GM12873 (cell line): ENCODE measurements around the gene THADA.

ENCODE experiments used
- TF ChIP-seq, protein P1 (sequence below): IDR thresholded peaks from 2 replicates; pipeline ENCODE4 v1.5.1; 2012; ENCODE audit warnings: low read depth, mild to moderate bottlenecking, moderate library complexity, low read length, control low read depth; ENCODE audit not compliant: insufficient read depth; ENCODE audit errors: missing control alignments

THADA gene

DNA sequence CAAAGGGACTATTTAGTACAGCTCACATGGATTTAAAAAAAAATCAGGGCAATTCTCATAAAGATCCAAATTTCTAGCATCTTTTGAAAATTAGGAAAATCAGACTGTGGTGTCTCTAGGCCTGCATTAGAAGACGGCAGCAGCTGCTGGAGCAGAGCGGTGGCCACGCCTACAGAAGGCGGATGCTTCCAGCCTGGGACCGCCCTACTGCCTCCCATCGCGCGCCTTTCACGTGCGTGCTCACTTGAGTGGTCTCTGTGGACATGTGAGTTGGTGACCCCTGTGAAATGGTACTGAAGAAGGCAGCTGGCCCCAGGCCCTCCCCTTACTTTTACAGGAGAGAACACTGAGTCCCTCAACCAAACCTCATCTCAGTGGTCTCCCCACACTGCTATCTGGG lies 354.3 kb downstream of the THADA start:
- TF ChIP-seq, protein P1, sequence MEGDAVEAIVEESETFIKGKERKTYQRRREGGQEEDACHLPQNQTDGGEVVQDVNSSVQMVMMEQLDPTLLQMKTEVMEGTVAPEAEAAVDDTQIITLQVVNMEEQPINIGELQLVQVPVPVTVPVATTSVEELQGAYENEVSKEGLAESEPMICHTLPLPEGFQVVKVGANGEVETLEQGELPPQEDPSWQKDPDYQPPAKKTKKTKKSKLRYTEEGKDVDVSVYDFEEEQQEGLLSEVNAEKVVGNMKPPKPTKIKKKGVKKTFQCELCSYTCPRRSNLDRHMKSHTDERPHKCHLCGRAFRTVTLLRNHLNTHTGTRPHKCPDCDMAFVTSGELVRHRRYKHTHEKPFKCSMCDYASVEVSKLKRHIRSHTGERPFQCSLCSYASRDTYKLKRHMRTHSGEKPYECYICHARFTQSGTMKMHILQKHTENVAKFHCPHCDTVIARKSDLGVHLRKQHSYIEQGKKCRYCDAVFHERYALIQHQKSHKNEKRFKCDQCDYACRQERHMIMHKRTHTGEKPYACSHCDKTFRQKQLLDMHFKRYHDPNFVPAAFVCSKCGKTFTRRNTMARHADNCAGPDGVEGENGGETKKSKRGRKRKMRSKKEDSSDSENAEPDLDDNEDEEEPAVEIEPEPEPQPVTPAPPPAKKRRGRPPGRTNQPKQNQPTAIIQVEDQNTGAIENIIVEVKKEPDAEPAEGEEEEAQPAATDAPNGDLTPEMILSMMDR = no peak

DNA sequence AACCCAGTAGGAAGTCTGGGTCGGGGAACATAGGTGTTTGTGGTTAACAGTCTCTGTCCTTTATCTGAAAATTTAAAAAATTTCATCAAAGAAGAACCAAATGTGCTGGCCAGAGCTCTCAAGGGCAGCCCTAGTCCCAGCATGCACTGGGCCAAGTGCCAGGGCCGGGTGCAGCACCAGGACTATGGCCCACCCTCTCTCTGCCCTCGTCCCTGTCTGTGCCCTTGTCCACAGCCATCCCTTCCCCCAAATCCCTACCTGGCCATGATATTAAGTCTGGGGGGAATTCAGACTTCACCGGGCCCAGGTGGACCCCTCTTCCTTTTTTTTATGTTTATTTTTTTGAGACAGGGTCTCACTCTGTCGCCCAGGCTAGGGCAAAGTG lies 355.1 kb downstream of the THADA start:
- TF ChIP-seq, protein P1 = no peak

DNA sequence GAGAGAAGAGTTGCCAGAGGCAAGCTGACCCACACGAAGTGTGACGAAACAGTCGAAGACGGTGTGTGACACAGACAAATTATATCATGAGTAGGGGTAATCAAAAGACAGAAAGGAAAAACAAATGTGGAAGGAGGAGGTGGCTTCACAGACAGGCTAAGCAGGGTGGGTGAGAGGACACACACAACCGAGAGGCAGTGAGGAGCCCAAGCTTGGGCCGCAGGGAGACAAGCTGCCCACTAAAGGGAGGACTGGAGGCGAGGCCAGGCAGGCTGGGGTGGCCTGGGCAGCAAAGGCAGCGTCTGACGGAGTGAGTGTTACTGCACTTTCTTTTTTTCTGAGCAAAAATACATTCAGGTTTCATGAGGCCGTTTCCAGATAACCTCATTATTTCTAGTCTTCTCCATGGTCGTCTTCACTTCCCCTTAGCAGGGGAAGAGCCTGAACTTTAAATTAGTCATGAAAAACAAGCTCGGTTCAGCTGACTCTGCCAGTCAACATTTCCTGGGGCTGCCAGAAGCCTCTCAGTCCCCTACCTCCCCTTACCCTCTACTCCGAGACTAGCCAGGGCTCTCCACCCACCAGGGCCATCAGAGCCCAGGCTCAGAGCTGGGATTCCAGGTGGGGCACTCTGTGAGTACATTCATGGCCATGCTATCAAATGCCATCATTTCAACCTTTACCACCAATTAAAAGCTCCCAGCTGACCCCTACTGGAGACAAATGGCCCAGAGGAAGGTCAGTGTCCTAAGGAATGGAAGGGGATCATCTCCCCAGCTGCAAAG lies 355.7 kb downstream of the THADA start:
- TF ChIP-seq, protein P1 = peak; percentile 3

DNA sequence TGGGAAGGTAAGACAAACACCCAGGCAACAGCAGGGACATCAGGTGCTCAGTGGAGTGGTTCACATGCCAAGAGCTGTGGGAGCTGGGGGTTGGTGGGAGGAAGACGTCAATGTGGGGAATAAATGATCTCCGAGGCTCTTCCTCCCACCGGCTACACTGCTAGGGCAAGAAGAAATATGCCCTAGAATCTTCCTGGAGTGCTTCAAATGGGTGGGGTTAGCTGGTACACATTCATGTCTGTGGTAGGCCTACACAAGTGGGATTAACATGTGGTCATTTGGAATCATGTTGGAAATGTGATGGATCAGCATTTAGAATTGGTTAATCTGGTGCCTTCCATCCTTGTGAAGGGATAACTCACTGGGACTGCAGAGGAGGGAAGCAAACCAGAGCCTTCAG lies 357.0 kb downstream of the THADA start:
- TF ChIP-seq, protein P1 = no peak

GRCh38 chr2:43238176-43238575 lies 357.7 kb downstream of the THADA start:
- TF ChIP-seq, protein P1 = no peak

GRCh38 chr2:43233218-43234212 lies 362.3 kb downstream of the THADA start:
- TF ChIP-seq, protein P1 = no peak
